Stomach (tissue), 4 donors: ENCODE measurements around the gene VWCE.

Experiments
- CTCF ChIP-seq, 7 experiments: fragments of 450-650 bp in 4 of 7; fragments of 200-600 bp in 3 of 7; sonication (generic) in 3 of 7; IDR thresholded peaks; one replicate each; pipeline ENCODE4 v1.5.1; 2016 to 2019; ENCODE audit warnings: antibody characterized with exemption in 7 of 7, control low read depth in 2 of 7, mild to moderate bottlenecking in 1 of 7
- EP300 ChIP-seq: sonication (generic); formaldehyde crosslinking; IDR thresholded peaks from one replicate; pipeline ENCODE4 v1.6.1; 2017; ENCODE audit warnings: antibody characterized with exemption
- POLR2A ChIP-seq, 4 donors: fragments of 450-650 bp; IDR thresholded peaks; one replicate each; pipeline ENCODE4 v1.6.1; 2016; ENCODE audit warnings: antibody characterized with exemption in 4 of 4, control low read depth in 2 of 4, mild to moderate bottlenecking in 1 of 4, moderate library complexity in 1 of 4
- POLR2AphosphoS5 ChIP-seq, 3 donors: sonication (generic); formaldehyde crosslinking; IDR thresholded peaks; one replicate each; pipeline ENCODE4 v1.6.1; 2016; ENCODE audit warnings: antibody characterized with exemption in 3 of 3

GRCh38 chr11:61309141-61309540 is 14.0 kb upstream of the VWCE start:
- TF ChIP-seq CTCF (IDR thresholded peaks at IDR 0.05) (no peak), EP300 (no peak), POLR2AphosphoS5 (IDR thresholded peaks at IDR 0.05) (no peak), POLR2A (IDR thresholded peaks at IDR 0.05) (no peak)
